HepG2 (cell line): ENCODE data around the gene GNMT. TPM values are rescaled to one million over a fixed set of nuclear protein-coding genes. Genes with fewer than 3 reads are reported as not detected.
A peak's percentile ranks its signal among the peaks of the same experiment; 100 is the strongest.

ENCODE experiments used
- ATAC-seq: fragments of 200-7000 bp; cut with Tn5 transposase; 3 replicates; pipeline ENCODE4 v1.9.1; 2020; ENCODE audit warnings: mild to moderate bottlenecking, moderate library complexity
- BruUV-seq: library from RNA; stranded (reverse); fragments of 400-500 nt; replicated peaks from 2 replicates; lab custom pipeline; 2021; lab: Mats Ljungman, UMichigan
- CTCF ChIA-PET: fragments of 300-600 bp; formaldehyde crosslinking; extraction: SDS; loops from one replicate; lab custom pipeline; 2021; ENCODE audit warnings: low total read pairs, inconsistent platforms, low intra/inter-chr PET ratio; lab: Yijun Ruan, JAX
- POLR2A ChIA-PET: fragments of 350-600 bp; sonication (Branson Sonifier 250); formaldehyde crosslinking; loops from one replicate; lab custom pipeline; 2020; ENCODE audit warnings: antibody characterized with exemption, inconsistent platforms; lab: Yijun Ruan, JAX
- DNase-seq: peaks from one replicate; pipeline ENCODE4 v3.0.0-alpha.2; 2015; ENCODE audit warnings: low spot score
- FAIRE-seq: peaks from 3 replicates; lab custom pipeline; 2011; peaks lifted over from hg19 to GRCh38; lab: Jason Lieb, UNC
- H2AFZ ChIP-seq: one replicate; pipeline ENCODE4 v1.6.1; 2011; ENCODE audit warnings: low read length, inconsistent platforms
- H3K27ac ChIP-seq: fragments of 300-600 bp; 3 replicates; pipeline ENCODE4 v1.8.0; 2011; ENCODE audit warnings: mixed run types, mild to moderate bottlenecking, mixed read lengths, low read length, inconsistent platforms; ENCODE audit not compliant: insufficient read depth; ENCODE audit errors: extremely low read length
- H3K27me3 ChIP-seq, 2 experiments: fragments of 200-600 bp in 1 of 2; 2 replicates in 1 of 2; 3 replicates in 1 of 2; pipeline versions ENCODE4 v1.6.0 to v1.8.0; 2011; ENCODE audit warnings: low read length in 2 of 2, mild to moderate bottlenecking in 2 of 2, moderate library complexity in 2 of 2, inconsistent platforms in 1 of 2; ENCODE audit not compliant: insufficient read depth in 2 of 2, control insufficient read depth in 1 of 2
- H3K36me3 ChIP-seq, 2 experiments: fragments of 200-600 bp in 1 of 2; replicated peaks in 1 of 2; 2 replicates in 1 of 2; 3 replicates in 1 of 2; pipeline versions ENCODE4 v1.5.1 to v1.8.0; 2011; ENCODE audit warnings: low read length in 2 of 2, inconsistent platforms in 1 of 2; ENCODE audit not compliant: insufficient read depth in 2 of 2, control insufficient read depth in 1 of 2
- H3K4me1 ChIP-seq: 2 replicates; pipeline ENCODE4 v1.5.1; 2012; ENCODE audit warnings: low read length, inconsistent platforms; ENCODE audit not compliant: insufficient read depth
- H3K4me2 ChIP-seq: 2 replicates; pipeline ENCODE4 v1.6.0; 2011; ENCODE audit warnings: low read depth, low read length, inconsistent platforms
- H3K4me3 ChIP-seq, 3 experiments: fragments of 200-600 bp in 1 of 3; sonication (generic), shearing (Covaris generic) in 1 of 3; replicated peaks in 1 of 3; 2 replicates each; pipeline ENCODE4 v1.5.1; 2011 to 2016; ENCODE audit warnings: low read length in 3 of 3, inconsistent platforms in 2 of 3, low read depth in 2 of 3, mild to moderate bottlenecking in 2 of 3, control low read depth in 1 of 3, mixed read lengths in 1 of 3; ENCODE audit not compliant: insufficient read depth in 1 of 3
- H3K79me2 ChIP-seq: one replicate; pipeline ENCODE4 v1.6.1; 2011; ENCODE audit warnings: low read length, inconsistent platforms; ENCODE audit not compliant: insufficient read depth
- H3K9ac ChIP-seq: 2 replicates; pipeline ENCODE4 v1.6.0; 2011; ENCODE audit warnings: mild to moderate bottlenecking, low read depth, low read length, inconsistent platforms; ENCODE audit not compliant: insufficient read depth
- H3K9me3 ChIP-seq: 2 replicates; pipeline ENCODE4 v1.5.1; 2012; ENCODE audit warnings: mild to moderate bottlenecking, low read length
- H4K20me1 ChIP-seq: 2 replicates; pipeline ENCODE4 v1.6.0; 2011; ENCODE audit warnings: inconsistent platforms, mild to moderate bottlenecking, low read length, moderate library complexity; ENCODE audit not compliant: insufficient read depth
- EED ChIP-seq: sonication (generic); formaldehyde crosslinking; IDR thresholded peaks from 2 replicates; pipeline ENCODE4 v1.5.0; 2020; ENCODE audit warnings: mild to moderate bottlenecking, missing genetic modification reagents
- ONECUT2 ChIP-seq: sonication (generic); formaldehyde crosslinking; IDR thresholded peaks from 2 replicates; pipeline ENCODE4 v1.4.0; 2020; ENCODE audit warnings: missing genetic modification reagents
- PBX2 ChIP-seq: IDR thresholded peaks from 2 replicates; pipeline ENCODE4 v1.6.1; 2016; ENCODE audit warnings: control low read depth
- POGZ ChIP-seq: sonication (generic); formaldehyde crosslinking; IDR thresholded peaks from 2 replicates; pipeline ENCODE4 v1.4.0; 2020; ENCODE audit warnings: mild to moderate bottlenecking, missing genetic modification reagents
- RAD21 ChIP-seq: fragments of 450-650 bp; formaldehyde crosslinking; IDR thresholded peaks from 2 replicates; pipeline ENCODE4 v1.5.0; 2020; ENCODE audit warnings: mild to moderate bottlenecking
- RBAK ChIP-seq: sonication (generic); formaldehyde crosslinking; IDR thresholded peaks from 2 replicates; pipeline ENCODE4 v1.5.1; 2020; ENCODE audit warnings: mild to moderate bottlenecking, missing genetic modification reagents
- RBM22 ChIP-seq: fragments of 200-400 bp; formaldehyde crosslinking; optimal IDR thresholded peaks from 2 replicates; pipeline ENCODE3; 2017; ENCODE audit warnings: mild to moderate bottlenecking, low read length, moderate library complexity
- TBX3 ChIP-seq: fragments of 450-650 bp; IDR thresholded peaks from 2 replicates; pipeline ENCODE4 v1.6.1; 2017; ENCODE audit warnings: antibody characterized with exemption, mild to moderate bottlenecking, inconsistent platforms, borderline replicate concordance
- ZNF33B ChIP-seq: sonication (generic); formaldehyde crosslinking; IDR thresholded peaks from 2 replicates; pipeline ENCODE4 v1.5.1; 2020; ENCODE audit warnings: mild to moderate bottlenecking, missing genetic modification reagents
- ZNF362 ChIP-seq: sonication (generic); formaldehyde crosslinking; IDR thresholded peaks from 2 replicates; pipeline ENCODE4 v1.4.0; 2020; ENCODE audit warnings: missing genetic modification reagents, mild to moderate bottlenecking, borderline replicate concordance
- ZNF460 ChIP-seq: sonication (generic); formaldehyde crosslinking; IDR thresholded peaks from 2 replicates; pipeline ENCODE4 v1.5.1; 2020; ENCODE audit warnings: missing genetic modification reagents, mild to moderate bottlenecking, borderline replicate concordance
- ZNF484 ChIP-seq: sonication (generic); formaldehyde crosslinking; IDR thresholded peaks from 2 replicates; pipeline ENCODE4 v1.5.1; 2020; ENCODE audit warnings: mild to moderate bottlenecking, low read depth, missing genetic modification reagents, borderline replicate concordance
- ZNF691 ChIP-seq: sonication (generic); formaldehyde crosslinking; IDR thresholded peaks from 2 replicates; pipeline ENCODE4 v1.4.0; 2020; ENCODE audit warnings: missing genetic modification reagents, low read depth, mild to moderate bottlenecking, borderline replicate concordance
- ZNF878 ChIP-seq: sonication (generic); formaldehyde crosslinking; IDR thresholded peaks from 2 replicates; pipeline ENCODE4 v1.8.1; 2023; ENCODE audit warnings: mild to moderate bottlenecking, missing genetic modification reagents, moderate library complexity
- WGBS: methylation state at CpG from one replicate; pipeline ENCODE4 v1.1.6; 2017; ENCODE audit warnings: low lambda C conversion rate; 5-methylcytosine and 5-hydroxymethylcytosine counted together
- in situ Hi-C: cut with HindIII; loops from 2 replicates; pipeline ENCODE4 v1.10.0; 2017; ENCODE audit warnings: low pct_unique_long_range_greater_than_20kb; ENCODE audit not compliant: extremely low pct_ligation_motif_present
- intact Hi-C: fragments of 100-400 bp; cut with micrococcal nuclease; formaldehyde crosslinking; loops from one replicate; pipeline ENCODE4 v1.10.0; 2022; ENCODE audit not compliant: unreplicated experiment
- polyA plus RNA-seq, 8 experiments: library from polyadenylated mRNA; depleted of rRNA in 3 of 8; stranded (reverse) in 7 of 8; unstranded in 1 of 8; fragments of >200 nt; fragmentation: Illumina TruSeq in 4 of 8; extraction: Trizol in 4 of 8; gene quantifications; 2 replicates each; pipeline versions ENCODE4 v1.2.1 to v1.2.3, GENCODE V29; 2011 to 2016; ENCODE audit warnings: low read depth in 4 of 8, missing spikeins in 1 of 8, mixed read lengths in 1 of 8; ENCODE audit not compliant: insufficient read depth in 1 of 8
- total RNA-seq, 5 experiments: library from RNA; depleted of rRNA; stranded (reverse); fragments of >200 nt; fragmentation: Illumina TruSeq; extraction: Trizol; gene quantifications; 2 replicates each; pipeline ENCODE4 v1.2.3, GENCODE V29; 2016; ENCODE audit warnings: low read depth in 1 of 5

Gene GNMT
- total and polyA plus RNA-seq, 2 of the 13 experiments (the other 11 are each of a cell fraction or from before 2014, with no cell fraction given): 2.8 to 7.0 TPM

GRCh38 chr6:42938428-42938796 lies 22.1 kb upstream of the GNMT start:
- DNase-seq (no peak), FAIRE-seq (no peak), ATAC-seq (no peak)
- Histone ChIP-seq H3K4me3 (no peak overlapping the region), H3K4me2 (no peak overlapping the region), H3K4me1 (peaks cover 65% of the 10 kb centered on the region), H3K27me3 (no peaks in the 10 kb centered on the region), H2AFZ (no peak overlapping the region), H3K79me2 (peaks cover 6% of the 10 kb centered on the region), H3K9ac (no peak overlapping the region), H3K27ac (peak overlapping the region; percentile 81), H3K9me3 (no peaks in the 10 kb centered on the region), H4K20me1 (no peaks in the 10 kb centered on the region), H3K36me3 (peaks cover 13 to 41% of the 10 kb centered on the region in 2 experiments)
- in situ Hi-C loops: no loop called here
- ChIA-PET POLR2A (interaction anchor here (1.0 to 5.0 kb wide), 9 partner anchors 9 to 59 kb away, joined by 3 to 56 read pairs (median 6); partner anchors contain the start of genes CNPY3, GNMT, PEX6 and PPP2R5D), CTCF (interaction anchor here (1.2 kb wide), 1 partner anchor 25 kb away, joined by 3 read pairs; no protein-coding TSS in a partner anchor)
- TF ChIP-seq PBX2 (CRISPR knock-in tag) (no peak), EED (CRISPR knock-in tag) (no peak), TBX3 (no peak), RBAK (0 out of 2 replicates have a peak, but pooled peaks have one; percentile 22), ZNF691 (peak; percentile 86), POGZ (CRISPR knock-in tag) (no peak), ZNF33B (CRISPR knock-in tag) (peak; percentile 72; the same call in 1 of the 2 replicates), RAD21 (CRISPR knock-in tag) (no peak), ONECUT2 (CRISPR knock-in tag) (no peak), RBM22 (peak; percentile 23), ZNF362 (CRISPR knock-in tag) (no peak), ZNF460 (CRISPR knock-in tag) (no peak), ZNF484 (CRISPR knock-in tag) (0 out of 2 replicates have a peak, but pooled peaks have one; percentile 53), ZNF878 (no peak)
- intact Hi-C loops: loop anchor here (5.0 kb wide), 1 partner anchor 36 kb away; no protein-coding TSS in a partner anchor
- BruUV-seq: no TSS peak
- 87% methylated on average over 5 of the region's 5 CpGs for WGBS
